ENCODE measurements around the gene POR.

DNA sequence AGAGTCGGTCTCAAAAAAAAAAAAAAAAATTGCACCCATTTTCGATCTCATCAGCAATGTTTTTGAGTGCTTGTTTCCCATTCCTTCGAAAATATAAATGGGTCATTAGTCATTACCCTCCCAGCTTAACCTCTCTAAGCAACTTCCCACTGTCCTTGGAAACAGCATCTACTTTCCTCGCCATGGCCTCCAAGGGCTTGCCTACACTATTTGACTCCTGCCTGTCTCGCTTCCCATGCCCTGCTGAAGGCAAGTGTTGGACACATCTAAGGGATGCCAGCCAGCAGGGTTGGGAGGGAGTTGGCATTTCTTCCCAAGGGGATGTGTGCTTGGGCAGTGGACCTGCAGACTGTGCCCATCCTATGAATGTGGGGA lies 48.9 kb upstream of the POR start:
- TF ChIP-seq, protein P1, sequence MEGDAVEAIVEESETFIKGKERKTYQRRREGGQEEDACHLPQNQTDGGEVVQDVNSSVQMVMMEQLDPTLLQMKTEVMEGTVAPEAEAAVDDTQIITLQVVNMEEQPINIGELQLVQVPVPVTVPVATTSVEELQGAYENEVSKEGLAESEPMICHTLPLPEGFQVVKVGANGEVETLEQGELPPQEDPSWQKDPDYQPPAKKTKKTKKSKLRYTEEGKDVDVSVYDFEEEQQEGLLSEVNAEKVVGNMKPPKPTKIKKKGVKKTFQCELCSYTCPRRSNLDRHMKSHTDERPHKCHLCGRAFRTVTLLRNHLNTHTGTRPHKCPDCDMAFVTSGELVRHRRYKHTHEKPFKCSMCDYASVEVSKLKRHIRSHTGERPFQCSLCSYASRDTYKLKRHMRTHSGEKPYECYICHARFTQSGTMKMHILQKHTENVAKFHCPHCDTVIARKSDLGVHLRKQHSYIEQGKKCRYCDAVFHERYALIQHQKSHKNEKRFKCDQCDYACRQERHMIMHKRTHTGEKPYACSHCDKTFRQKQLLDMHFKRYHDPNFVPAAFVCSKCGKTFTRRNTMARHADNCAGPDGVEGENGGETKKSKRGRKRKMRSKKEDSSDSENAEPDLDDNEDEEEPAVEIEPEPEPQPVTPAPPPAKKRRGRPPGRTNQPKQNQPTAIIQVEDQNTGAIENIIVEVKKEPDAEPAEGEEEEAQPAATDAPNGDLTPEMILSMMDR (IDR thresholded peaks at IDR 0.05) = no peak
- no peak for TF ChIP-seq EZH2 (IDR thresholded peaks at IDR 0.05; ENCODE audit: borderline replicate concordance, insufficient read depth, low read depth, low read length, poor library complexity, severe bottlenecking)
